GM19240 (cell line): ENCODE data around the gene RIN1.
"Not testable (repeated sequence)": the region's sequence is repeated elsewhere in the genome, so short reads cannot be mapped to it uniquely, and the experiment has no call there.

Source experiments
- DNase-seq: peaks from one replicate; pipeline ENCODE4 v3.0.0; 2011; ENCODE audit warnings: low spot score; ENCODE audit not compliant: insufficient read length

Gene RIN1

DNA sequence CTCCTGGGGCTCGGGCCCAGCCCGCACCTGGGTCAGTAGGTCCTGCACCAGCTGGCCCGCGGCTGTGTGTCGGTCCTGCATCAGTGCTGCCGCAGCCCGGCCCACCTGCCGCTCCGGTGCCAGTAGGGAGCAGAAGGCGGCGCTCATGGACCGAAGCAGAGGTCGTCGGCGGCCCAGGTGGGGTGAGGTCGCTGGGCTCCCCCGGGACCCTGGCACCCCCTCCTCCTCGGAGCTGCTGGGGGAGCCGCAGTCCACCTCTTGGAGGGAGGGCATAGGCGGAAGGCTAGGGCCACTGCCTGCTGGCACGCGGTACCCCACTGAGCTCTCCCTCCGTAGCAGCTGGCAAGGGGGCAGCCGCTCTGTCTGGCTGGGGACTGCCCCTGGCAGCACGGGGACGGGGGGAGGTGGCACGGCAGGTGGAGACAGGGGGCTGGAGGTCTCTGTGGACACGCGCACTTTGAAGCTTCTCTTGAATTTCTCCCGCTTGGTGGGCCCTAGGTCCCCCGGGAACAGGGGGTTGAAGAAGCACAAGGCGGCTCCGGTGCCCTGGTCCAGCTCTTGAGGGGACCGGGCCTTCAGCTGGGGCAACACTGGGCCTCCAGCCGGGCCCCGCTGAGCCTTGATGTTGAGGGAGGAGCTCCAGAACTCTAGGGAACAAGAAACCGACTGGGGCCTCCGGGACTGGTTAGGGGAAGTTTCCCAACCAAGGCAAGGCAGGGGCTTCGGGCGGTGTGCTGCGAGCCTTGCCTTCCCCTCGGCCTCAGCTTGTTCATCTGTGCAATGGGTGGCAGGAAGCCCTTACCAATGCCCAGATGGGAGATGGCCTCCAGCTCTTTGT, 1.4 kb downstream of the RIN1 start:
- no peak for DNase-seq

- DNase-seq: no peak
Measured at GRCh38 chr11:66333896-66334604, 2.2 kb downstream of the RIN1 start.

DNA sequence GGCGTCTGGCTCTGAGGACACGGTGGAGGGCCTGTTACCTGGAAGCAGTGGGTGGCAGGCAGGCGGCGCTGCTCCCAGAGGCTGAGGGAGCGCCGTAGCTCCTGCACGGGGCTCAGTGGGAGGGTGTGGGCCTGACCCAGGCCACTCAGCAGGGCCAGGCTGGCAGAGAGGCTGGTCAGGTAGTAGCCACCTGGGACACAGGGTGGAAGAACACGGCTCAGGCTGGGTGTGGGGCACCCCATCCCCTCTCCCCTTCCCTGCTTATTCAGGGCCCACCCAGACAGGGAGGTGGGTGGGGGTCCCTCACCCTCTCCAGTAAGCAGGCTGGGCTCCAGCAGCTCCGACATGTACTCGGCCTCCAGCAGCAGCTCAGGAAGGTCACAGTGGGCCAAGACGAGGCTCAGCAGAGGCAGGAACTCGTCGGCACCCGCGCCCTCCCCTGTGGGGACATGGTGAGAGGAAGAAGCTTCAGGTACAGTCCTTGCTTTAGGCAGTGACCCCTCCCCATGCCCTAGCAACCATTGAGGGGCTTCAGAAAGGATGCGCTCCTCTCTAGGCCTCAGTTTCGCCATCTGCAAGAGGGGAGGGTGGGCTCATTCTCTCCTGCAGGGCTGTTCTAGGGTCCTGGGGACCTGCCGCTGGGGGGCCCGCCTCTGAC, 2.9 kb downstream of the RIN1 start:
- DNase-seq: no peak

DNA sequence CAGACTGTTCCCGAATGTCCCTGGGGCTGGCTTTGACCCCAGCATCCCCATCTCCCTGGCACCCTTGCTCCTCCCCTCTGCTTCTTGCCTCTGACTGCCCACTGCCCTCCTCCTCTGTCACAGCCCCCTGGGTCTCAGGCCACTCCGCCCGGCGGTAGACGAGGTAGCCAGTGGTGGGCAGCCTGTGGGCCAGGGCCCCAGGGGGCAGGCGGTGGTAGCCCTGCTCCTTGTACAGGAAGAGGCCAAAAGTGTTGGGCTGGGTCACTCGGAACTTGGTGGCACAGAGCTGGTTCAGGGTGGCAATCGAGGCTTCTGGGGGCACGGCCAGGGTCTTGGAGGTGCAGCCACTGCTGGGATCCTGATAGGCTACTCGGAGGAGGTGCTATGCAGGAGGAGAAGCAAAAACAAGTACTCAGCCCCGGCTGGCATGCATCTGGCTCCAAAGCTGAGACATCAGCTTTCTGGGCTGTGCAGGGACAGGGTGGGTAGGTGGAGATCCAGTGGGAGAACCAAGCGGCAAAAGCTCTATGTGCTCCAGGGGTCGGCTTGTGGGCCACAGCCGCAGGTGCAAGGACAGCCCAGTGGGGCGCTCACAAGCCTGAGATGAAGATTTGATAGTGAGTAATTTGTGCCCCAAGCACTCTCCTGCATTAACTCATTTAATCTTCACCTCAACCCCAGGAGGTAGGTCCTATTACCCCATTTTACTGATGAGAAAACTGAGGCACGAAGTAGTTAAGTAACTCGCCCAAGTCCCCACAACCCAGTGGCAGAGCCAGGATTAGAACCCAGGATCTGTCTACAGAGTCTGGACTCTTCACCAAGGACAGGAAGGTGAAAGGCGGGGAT, 3.6 kb downstream of the RIN1 start:
- no peak for DNase-seq

DNA sequence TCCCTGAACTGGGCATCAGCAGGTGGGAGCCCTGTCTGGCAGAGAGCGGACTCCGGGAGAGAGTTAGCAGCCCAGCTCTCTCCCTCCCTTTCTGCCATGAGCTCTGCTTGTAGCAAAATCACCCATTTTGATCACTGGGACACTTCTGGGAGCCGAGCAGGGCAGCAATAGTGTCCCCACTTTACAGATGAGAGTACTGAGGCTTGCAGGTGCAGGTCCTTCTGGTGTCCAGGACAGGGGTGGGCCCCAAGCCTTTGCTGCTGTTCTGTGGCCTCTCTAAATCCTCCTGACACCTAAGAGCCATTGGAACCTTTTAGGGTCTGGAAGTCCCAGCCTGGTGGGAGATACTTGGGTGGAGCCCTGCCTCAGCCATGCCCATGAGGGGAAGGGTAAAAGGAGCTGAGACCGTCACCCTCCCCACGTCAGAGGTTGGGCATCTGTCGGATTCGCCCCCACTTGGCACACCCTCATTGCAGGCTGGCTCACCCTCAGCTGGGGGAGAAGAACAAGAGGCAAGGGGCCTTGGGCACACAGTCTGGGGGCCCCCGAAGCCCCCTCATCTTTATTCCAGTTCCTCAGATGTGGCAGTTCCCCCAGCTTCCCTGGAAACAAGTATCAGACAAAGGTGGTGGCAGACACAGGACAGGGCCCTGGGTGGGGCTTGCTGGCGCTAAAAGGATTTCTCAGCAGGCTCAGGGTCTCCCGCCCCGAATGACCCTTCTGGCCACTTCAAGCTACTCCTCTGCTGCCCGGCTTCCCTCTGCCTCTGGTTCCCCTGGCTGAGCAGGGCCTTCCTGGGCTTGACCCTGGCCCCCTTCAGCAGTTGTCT, 4.5 kb downstream of the RIN1 start:
- no peak for DNase-seq

DNA sequence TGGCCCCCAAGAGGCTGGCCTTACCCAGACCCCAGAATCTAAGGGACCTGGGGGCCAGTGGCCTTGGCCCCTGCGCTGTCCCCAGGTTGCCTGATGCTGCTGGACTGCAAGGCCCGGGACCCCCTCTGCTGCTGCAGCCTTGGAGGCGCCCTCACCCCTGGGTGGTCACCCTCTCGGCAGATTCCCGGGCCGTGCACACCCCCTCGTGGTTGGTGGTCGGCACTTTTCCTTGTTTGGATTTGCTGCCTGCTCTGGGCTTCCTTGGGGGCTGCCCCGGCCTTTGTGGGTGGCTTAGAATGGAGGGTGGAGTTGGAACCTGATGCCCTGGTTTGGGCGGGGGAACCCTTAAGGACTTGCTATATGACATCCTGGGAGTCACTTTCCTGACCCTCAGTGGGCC, 5.3 kb downstream of the RIN1 start:
- DNase-seq: no peak

GRCh38 chr11:66329165-66329673, 7.0 kb downstream of the RIN1 start:
- DNase-seq: no peak

DNA sequence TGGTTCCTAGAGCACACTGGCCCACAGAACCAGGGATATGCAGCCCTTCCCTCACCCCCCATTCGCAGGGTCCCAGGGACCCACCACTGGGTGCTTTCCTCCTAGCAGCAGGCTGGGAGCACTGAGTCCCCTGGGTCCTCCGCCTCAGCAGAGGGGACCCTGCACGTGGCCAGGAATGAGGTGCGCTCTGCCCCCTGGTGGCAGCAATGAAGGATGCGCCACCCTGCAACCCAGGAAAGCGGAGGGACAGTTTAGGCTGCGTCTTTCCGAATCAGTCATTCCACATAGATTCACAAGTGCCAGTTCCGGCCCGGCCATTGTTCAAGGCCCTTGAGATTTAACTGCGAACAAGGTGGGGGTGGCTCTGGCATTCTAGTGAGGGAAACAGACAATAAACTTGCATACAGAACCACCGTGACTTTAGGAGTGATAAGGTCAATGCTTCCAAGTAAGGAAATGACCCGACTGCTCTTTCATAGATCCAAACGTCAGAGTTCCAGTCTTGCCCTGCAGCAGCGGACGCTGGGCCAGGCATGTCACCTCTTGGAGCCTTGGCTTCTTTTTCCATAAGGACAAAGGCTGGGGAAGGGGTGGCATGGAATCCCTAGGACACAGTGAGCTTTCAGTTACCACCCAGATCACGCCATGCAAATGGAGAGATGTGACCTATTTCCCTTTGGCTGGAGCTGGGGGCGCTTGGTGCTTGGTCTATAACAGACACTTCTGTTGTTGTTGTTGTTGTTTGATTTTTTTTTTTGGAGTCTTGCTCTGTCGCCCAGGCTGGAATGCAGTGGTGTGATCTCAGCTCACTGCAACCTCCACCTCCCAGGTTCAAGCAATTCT, 7.7 kb downstream of the RIN1 start:
- DNase-seq: peak; percentile 94

DNA sequence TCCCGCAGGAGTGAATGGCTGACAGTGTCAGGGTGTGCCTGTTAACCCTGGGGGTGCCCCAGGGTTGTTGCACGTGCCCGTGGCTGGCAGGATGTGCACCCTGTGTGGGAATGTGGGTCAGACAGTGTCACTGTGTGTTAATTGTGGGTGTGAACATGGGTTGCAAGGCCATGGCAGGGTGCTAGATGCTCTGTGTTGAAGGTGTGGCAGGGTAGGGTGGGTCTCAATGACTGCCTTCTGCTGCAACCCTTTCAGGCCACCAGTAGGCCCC, 8.3 kb downstream of the RIN1 start:
- DNase-seq: no peak

- no peak for DNase-seq
Measured at GRCh38 chr11:66327171-66328030, 8.8 kb downstream of the RIN1 start.

DNA sequence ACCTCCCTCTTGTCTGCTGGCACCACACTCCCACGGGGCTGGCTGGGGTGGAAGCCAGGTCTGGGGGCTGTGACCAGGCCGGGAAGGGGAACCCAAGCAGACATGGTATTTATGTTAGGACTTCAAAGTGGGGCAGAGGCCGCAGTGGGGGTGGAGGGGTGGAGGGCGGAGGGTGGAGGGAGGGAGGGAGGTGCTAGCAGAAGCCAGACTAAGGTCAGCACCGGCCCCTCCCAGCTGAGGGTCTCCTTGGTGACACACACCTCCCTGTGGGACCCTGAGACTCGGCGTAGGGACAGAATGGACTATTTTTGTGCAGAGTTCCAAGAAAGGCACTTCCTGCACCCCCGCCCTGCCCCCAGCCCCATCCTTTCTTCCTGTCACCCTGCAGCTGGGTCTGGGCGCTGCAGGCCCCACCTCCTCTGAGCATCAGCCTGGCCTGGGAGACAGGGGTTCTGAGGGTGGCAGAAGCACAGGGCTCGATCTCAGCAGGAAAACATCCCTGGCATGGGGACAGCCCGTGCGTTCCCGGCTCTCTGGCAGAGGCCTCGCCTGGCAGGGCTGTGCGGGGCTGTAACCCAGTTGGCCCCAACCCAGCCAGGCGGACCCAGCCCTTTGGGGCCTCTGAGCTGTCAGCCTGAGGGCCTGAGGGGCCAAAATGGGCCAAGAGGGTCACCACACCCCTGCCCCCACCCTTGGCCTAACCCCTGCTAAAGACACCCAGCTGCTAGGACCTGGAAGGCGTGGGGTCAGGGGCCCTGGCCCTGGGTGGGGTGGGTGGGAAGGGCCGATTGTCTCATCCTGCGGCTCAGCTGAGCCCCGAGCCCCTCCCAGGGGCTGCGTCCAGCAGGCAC, 9.7 kb downstream of the RIN1 start:
- no peak for DNase-seq

DNA sequence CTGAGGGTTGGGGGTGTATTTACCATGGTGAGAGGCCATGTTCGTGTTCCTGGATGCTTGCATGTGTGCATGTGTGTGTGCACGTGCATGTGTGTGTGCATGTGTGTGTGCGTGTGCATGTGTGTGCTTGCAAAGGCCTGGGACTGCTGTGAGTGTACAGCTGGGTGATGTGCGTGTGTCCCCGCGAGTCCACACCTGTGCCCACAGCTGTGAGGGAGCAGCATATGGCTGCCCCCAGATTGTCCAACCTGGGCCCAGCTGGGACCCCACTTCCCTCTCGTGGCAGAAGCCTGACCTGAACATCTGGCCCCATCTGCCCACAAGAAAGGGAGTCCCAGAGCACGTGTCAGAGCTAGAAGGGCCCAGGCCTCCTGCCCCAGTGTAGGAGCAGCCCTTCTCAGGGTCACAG, 11.0 kb downstream of the RIN1 start:
- no peak for DNase-seq

DNA sequence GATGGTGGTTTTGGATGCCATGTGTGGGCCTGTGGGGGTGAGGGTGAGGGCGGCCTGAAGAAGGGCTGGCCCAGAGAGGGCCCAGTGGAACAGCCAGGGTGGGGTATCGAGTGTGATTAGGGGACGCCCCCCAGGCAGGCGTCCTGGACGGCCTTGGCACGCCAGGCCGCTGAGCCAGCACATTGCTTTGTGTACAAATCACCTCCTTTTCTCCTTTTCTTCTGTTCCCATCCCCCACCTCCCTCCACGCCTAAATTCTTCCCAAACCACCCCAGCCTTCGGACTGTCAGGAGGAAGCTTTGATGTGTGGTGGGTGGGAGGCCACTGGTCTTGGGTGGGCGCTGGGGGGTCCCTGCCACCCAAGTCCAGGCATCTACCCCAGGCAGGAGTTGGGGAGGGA, 11.6 kb downstream of the RIN1 start:
- DNase-seq: no peak

DNA sequence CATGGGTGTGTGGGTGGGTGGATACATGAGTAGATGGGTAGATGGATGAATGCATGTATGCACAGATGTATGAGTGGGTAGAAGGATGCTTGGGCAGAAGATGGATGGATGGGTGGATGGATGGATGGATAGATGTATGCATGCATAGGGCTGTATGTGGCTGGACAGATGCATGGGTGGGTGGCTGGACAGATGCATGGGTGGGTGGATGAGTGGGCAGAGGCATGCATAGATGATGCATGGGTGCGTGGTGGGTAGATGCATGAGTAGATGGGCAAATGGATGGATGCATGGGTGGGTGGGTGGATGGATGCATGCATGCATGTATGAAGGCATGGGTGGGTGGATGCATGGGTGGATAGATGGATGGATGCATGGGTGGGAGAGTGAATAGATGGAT, 12.6 kb downstream of the RIN1 start:
- DNase-seq: no peak

DNA sequence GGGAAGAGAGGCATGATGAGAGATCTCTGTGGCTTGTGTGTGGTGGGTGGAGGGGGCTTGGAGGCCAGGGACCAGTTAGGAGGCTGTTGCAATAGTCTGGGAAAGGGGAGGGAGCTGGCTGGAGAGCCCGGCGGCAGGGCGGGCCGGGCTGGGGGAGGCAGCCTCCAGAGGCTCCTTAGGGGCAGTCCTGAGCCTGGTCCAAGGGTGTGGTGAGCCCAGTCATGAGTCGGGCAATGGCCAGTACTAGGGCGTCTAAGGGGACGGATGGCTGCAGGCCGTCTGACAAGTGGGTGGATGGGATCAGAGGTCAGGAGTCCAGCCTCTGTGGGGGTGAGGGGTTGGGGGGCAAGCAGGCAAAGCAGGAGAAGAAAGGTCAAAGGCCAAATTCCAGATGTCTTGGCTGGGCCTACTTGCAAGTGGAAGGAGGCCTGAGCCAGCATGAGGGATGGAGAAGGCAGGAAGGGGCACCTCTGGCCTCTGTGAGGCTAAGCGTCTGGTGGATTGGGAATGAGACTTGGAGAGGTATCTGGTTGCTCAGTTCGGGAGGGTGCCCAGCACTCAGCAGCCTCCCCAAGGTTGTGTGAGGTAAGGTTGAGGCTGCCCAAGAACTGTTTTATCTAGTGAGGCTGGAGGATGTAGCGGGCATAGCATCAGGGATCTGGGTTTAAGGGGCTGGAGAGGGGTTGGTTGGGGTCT, 13.4 kb downstream of the RIN1 start:
- no peak for DNase-seq

DNA sequence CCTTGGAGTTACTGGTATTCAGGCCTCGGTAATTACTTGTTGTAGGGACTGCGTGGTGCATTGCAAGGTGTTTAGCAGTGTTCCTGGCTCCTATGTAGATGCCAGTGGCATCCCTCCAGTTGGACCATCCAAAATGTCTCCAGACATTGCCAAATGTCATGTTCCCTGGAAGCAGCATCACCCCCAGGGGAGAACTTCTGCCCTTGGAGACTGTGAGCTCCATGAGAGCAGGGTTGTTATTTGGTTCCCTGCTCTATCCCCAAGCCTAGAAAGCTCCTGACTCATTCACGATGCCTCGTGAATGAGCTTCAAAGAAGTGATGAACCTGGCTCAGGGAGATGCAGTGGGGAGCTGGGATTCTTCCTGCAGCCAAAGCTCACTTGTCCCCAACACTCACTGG, 14.6 kb downstream of the RIN1 start:
- DNase-seq: no peak

- not testable (repeated sequence) for DNase-seq
Measured at GRCh38 chr11:66320748-66321147, 15.5 kb downstream of the RIN1 start.
